Testis (tissue), 2 donors: Measurements from ENCODE around the gene JMJD8.

ENCODE experiments used
- POLR2A ChIP-seq: fragments of 450-650 bp; IDR thresholded peaks from one replicate; pipeline ENCODE4 v1.6.1; 2017; ENCODE audit warnings: antibody characterized with exemption, mild to moderate bottlenecking, moderate library complexity
- TF ChIP-seq, protein P1 (sequence below), 3 experiments: fragments of 450-650 bp in 2 of 3; fragments of 200-600 bp in 1 of 3; sonication (generic) in 1 of 3; IDR thresholded peaks; one replicate each; pipeline ENCODE4 v1.5.1; 2016 to 2019; ENCODE audit warnings: antibody characterized with exemption in 3 of 3, mild to moderate bottlenecking in 2 of 3, moderate library complexity in 1 of 3

GRCh38 chr16:726188-726437 lies 42.0 kb upstream of the JMJD8 start:
- TF ChIP-seq, protein P1, sequence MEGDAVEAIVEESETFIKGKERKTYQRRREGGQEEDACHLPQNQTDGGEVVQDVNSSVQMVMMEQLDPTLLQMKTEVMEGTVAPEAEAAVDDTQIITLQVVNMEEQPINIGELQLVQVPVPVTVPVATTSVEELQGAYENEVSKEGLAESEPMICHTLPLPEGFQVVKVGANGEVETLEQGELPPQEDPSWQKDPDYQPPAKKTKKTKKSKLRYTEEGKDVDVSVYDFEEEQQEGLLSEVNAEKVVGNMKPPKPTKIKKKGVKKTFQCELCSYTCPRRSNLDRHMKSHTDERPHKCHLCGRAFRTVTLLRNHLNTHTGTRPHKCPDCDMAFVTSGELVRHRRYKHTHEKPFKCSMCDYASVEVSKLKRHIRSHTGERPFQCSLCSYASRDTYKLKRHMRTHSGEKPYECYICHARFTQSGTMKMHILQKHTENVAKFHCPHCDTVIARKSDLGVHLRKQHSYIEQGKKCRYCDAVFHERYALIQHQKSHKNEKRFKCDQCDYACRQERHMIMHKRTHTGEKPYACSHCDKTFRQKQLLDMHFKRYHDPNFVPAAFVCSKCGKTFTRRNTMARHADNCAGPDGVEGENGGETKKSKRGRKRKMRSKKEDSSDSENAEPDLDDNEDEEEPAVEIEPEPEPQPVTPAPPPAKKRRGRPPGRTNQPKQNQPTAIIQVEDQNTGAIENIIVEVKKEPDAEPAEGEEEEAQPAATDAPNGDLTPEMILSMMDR (IDR thresholded peaks at IDR 0.05), result no peak
- no peak for TF ChIP-seq POLR2A
